Kidney (tissue), 14 donors: ENCODE data around the gene CPLX3. TPM values are rescaled to one million over a fixed set of nuclear protein-coding genes. Genes with fewer than 3 reads are reported as not detected.

Experiments
- DNase-seq, 5 donors: peaks; one replicate each; pipeline ENCODE4 v3.0.0-alpha.2; 2013 to 2020
- FAIRE-seq: peaks from 2 replicates; lab custom pipeline; 2012; peaks lifted over from hg19 to GRCh38; lab: Jason Lieb, UNC
- H3K27ac ChIP-seq, 2 donors: one replicate each; pipeline ENCODE4 v1.7.0; 2013; ENCODE audit warnings: low read depth in 2 of 2, low read length in 2 of 2, inconsistent platforms in 1 of 2
- H3K27me3 ChIP-seq: one replicate; pipeline ENCODE4 v1.7.1; 2013; ENCODE audit warnings: low read length, inconsistent platforms; ENCODE audit not compliant: control insufficient read depth, insufficient read depth
- H3K36me3 ChIP-seq, 3 donors: one replicate each; pipeline versions ENCODE4 v1.7.0 to v1.7.1; 2013; ENCODE audit warnings: low read length in 3 of 3, control low read depth in 1 of 3, inconsistent platforms in 1 of 3; ENCODE audit not compliant: insufficient read depth in 3 of 3, control insufficient read depth in 2 of 3
- H3K4me1 ChIP-seq, 3 donors: one replicate each; pipeline versions ENCODE4 v1.7.0 to v1.7.1; 2013; ENCODE audit warnings: low read length in 3 of 3, inconsistent platforms in 1 of 3, low read depth in 1 of 3; ENCODE audit not compliant: control insufficient read depth in 2 of 3, insufficient read depth in 2 of 3
- H3K4me3 ChIP-seq, 3 donors: one replicate each; pipeline versions ENCODE4 v1.7.0 to v1.8.1; 2013; ENCODE audit warnings: low read length in 3 of 3, control low read depth in 1 of 3, inconsistent platforms in 1 of 3
- H3K9ac ChIP-seq, 3 donors: one replicate each; pipeline versions ENCODE4 v1.7.0 to v1.7.1; 2013; ENCODE audit warnings: low read length in 3 of 3, control low read depth in 1 of 3, inconsistent platforms in 1 of 3
- H3K9me3 ChIP-seq, 3 donors: one replicate each; pipeline versions ENCODE4 v1.7.0 to v1.7.1; 2013; ENCODE audit warnings: low read length in 3 of 3, control low read depth in 1 of 3, inconsistent platforms in 1 of 3; ENCODE audit not compliant: control insufficient read depth in 2 of 3, insufficient read depth in 1 of 3
- intact Hi-C: fragments of 100-400 bp; cut with DNase I; formaldehyde crosslinking; loops from one replicate; pipeline ENCODE4 v1.11.1; 2022
- polyA plus RNA-seq: library from polyadenylated mRNA; stranded (reverse); fragments of 350-450 nt; fragmentation: Illumina TruSeq; extraction: RNeasy Lipid Tissue Mini Kit (QIAGEN cat#74804); gene quantifications from one replicate; pipeline ENCODE4 v1.2.3, GENCODE V29; 2014; ENCODE audit warnings: low read depth, low replicate concordance; ENCODE audit not compliant: insufficient read depth
- total RNA-seq: library from RNA; stranded (reverse); fragmentation: NEBNext Ultra II Directional; extraction: Animal tissue kit (Norgen Biotek cat#: 25700); gene quantifications from one replicate; pipeline ENCODE4 v1.2.1, GENCODE V29; 2021
- TF ChIP-seq, protein P1 (sequence below): IDR thresholded peaks from 3 replicates; pipeline ENCODE4 v1.5.1; 2012; ENCODE audit warnings: mild to moderate bottlenecking, moderate library complexity, borderline replicate concordance; ENCODE audit not compliant: insufficient read depth; ENCODE audit errors: extremely low read depth
- donor health status: control.
- donor health status: control.
- donor health status: control.
- donor health status: control.
- donor health status: control.
- donor health status: DM: yes; HTN: yes; CAD: no.
- donor health status: Normal renal cell carcinoma (clear cell type).

CPLX3 gene
- total and polyA plus RNA-seq, 2 donors from 2014 or later, result not detected

DNA sequence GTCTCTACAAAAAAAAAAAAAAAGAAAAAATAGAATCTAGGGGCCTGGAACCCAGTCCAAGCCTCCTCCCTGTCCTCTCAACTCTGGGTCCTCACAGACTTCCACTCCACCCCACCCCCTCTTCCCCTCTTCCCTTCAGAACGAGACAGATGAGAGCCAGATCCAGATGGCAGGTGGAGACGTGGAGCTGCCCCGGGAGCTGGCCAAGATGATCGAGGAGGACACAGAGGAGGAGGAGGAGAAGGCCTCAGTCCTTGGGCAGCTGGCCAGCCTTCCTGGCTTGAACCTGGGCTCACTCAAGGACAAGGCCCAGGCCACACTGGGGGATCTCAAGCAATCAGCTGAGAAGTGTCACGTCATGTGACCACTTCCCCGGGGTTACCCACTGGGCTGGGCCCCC, 3.6 kb downstream of the CPLX3 start:
- TF ChIP-seq, protein P1, sequence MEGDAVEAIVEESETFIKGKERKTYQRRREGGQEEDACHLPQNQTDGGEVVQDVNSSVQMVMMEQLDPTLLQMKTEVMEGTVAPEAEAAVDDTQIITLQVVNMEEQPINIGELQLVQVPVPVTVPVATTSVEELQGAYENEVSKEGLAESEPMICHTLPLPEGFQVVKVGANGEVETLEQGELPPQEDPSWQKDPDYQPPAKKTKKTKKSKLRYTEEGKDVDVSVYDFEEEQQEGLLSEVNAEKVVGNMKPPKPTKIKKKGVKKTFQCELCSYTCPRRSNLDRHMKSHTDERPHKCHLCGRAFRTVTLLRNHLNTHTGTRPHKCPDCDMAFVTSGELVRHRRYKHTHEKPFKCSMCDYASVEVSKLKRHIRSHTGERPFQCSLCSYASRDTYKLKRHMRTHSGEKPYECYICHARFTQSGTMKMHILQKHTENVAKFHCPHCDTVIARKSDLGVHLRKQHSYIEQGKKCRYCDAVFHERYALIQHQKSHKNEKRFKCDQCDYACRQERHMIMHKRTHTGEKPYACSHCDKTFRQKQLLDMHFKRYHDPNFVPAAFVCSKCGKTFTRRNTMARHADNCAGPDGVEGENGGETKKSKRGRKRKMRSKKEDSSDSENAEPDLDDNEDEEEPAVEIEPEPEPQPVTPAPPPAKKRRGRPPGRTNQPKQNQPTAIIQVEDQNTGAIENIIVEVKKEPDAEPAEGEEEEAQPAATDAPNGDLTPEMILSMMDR, result no peak
- Histone ChIP-seq H3K9ac (no peak overlapping the region), H3K27me3 (peaks cover 4% of the 10 kb centered on the region), H3K27ac (no peak overlapping the region), H3K36me3 (no peaks in the 10 kb centered on the region), H3K4me1 (no peaks in the 10 kb centered on the region), H3K4me3 (no peak overlapping the region), H3K9me3 (no peaks in the 10 kb centered on the region)
- FAIRE-seq, result no peak
- intact Hi-C loops, result no loop called here
- DNase-seq, result no peak

DNA sequence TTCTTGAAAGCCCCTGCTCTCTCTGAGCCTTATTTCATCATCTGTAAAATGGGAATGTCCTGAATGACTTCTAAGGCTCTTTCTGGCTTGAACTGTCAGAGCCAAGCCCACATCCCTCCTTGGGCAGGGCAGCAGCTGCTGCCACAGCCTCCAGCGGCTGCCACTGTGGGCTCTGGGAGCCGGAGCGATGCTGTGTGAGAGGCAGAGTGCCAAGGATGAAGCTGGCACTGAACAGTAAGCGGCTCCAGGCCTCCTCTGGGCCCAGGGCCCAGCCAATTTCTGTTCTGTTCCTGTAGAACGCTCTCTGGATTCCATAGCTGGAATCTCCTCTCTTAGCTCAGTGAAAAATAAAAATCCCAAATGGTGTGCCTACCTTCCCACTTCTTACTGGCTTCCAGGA, 4.4 kb downstream of the CPLX3 start:
- DNase-seq (no peak), FAIRE-seq (no peak)
- peaks cover 4% of the 10 kb centered on the region for H3K27me3 ChIP-seq
- H3K4me3 ChIP-seq, result no peak overlapping the region
- H3K9ac ChIP-seq, result no peak overlapping the region
- H3K36me3 ChIP-seq, result peaks cover 0 to 2% (median 0%) of the 10 kb centered on the region in 3 donors
- intact Hi-C loops, result no loop called here
- H3K4me1 ChIP-seq, result no peaks in the 10 kb centered on the region
- H3K9me3 ChIP-seq, result no peaks in the 10 kb centered on the region
- TF ChIP-seq, protein P1, result no peak
- no peak overlapping the region for H3K27ac ChIP-seq

DNA sequence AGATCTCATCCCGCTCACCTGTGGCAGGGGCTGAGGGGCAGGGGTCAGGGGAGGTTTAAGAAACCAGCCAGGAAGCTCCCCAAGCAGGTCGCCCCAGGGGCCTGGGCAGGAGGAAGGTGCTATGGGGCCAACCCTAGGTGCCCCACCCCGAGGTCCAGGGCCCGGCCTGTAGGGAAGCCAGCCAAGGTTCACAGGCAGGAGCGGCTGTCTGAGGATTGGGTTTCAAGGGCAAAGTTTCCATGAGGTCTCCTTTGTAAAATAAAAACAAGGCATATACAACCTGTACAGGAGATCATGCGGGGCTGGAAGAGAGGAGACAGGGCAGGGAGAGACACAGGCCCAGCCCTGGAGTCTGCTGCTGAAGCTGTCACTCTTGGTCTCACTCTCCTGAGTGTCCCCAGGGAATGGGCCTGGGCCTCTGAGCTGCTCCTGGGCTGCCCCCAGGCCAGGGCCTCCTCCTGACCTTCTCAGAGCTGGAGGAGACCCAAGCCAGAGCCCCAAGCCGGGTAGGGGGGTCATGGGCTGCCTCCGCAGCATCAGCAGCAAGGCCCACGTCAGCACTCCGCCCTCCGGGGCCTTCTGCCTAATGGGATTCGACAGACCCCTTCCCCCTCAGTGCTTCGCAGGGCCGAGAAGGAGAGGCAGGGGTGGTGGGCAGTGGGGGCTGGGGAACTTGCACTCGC, 5.5 kb downstream of the CPLX3 start:
- TF ChIP-seq, protein P1, result no peak
- Histone ChIP-seq H3K9ac (no peak overlapping the region), H3K4me1 (no peaks in the 10 kb centered on the region), H3K27me3 (peaks cover 4% of the 10 kb centered on the region), H3K27ac (no peak overlapping the region), H3K36me3 (peaks cover 0 to 2% (median 0%) of the 10 kb centered on the region in 3 donors), H3K4me3 (no peak overlapping the region), H3K9me3 (no peaks in the 10 kb centered on the region)
- intact Hi-C loops, result no loop called here
- no peak for DNase-seq
- no peak for FAIRE-seq

DNA sequence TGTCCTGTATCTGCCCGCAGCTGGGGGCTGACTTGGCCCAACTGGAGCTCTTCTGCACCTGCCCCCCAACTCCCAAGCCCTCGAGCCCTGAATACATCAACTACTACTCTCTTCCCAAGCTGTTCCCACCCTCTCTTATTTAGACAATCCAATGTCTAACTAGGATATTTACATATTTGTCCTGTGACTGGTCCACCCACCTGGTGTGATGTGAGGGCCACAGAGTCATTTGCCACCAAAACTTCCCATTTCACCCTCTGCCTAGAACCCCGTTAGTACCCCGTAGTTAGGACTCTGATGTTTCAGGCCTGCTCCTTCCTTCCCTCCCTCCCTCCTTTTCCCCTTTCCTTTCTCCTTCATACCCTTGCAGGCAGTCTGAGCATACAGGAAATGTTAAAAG, 6.4 kb downstream of the CPLX3 start:
- intact Hi-C loops, result no loop called here
- no peak overlapping the region for H3K9ac ChIP-seq
- no peak overlapping the region for H3K4me3 ChIP-seq
- H3K27ac ChIP-seq, result no peak overlapping the region
- H3K9me3 ChIP-seq, result no peaks in the 10 kb centered on the region
- DNase-seq (no peak), FAIRE-seq (no peak)
- H3K36me3 ChIP-seq, result peaks cover 0 to 2% (median 0%) of the 10 kb centered on the region in 3 donors
- H3K27me3 ChIP-seq, result peaks cover under 1% of the 10 kb centered on the region
- TF ChIP-seq, protein P1, result no peak
- no peaks in the 10 kb centered on the region for H3K4me1 ChIP-seq
